Activated naive CD8-positive, alpha-beta T cell treated with anti-CD3 and anti-CD28 coated beads, Interleukin-2, amount 10 ng/mL, durations not matched to agents 7 days and 5 days (primary cell): ENCODE results near the gene ZFP3. TPM values are rescaled to one million over a fixed set of nuclear protein-coding genes. Genes with fewer than 3 reads are reported as not detected.
"Not testable (repeated sequence)": the region's sequence is repeated elsewhere in the genome, so short reads cannot be mapped to it uniquely, and the experiment has no call there.

Source experiments
- ATAC-seq: fragments of 150-1000 bp; cut with Tn5 transposase; one replicate; pipeline ENCODE4 v1.10.0; 2021; ENCODE audit warnings: low read depth, moderate library complexity
- POLR2A ChIA-PET: fragments of 350-600 bp; sonication (Branson Sonifier 250); formaldehyde crosslinking; loops from one replicate; lab custom pipeline; 2021; ENCODE audit warnings: antibody characterized with exemption; lab: Charles Lee
- DNase-seq: peaks from one replicate; pipeline ENCODE4 v3.0.0; 2021
- H3K27ac Mint-ChIP-seq: one replicate; pipeline ENCODE4 v1.8.0; 2022; ENCODE audit warnings: mild to moderate bottlenecking, mixed read lengths
- H3K27me3 Mint-ChIP-seq: one replicate; pipeline ENCODE4 v1.8.0; 2022; ENCODE audit warnings: mild to moderate bottlenecking, moderate library complexity, mixed read lengths
- H3K36me3 Mint-ChIP-seq: one replicate; pipeline ENCODE4 v1.8.0; 2021; ENCODE audit warnings: mild to moderate bottlenecking, mixed read lengths
- H3K4me1 Mint-ChIP-seq: one replicate; pipeline ENCODE4 v1.8.0; 2021; ENCODE audit warnings: mixed read lengths
- H3K4me3 Mint-ChIP-seq: one replicate; pipeline ENCODE4 v1.8.0; 2022; ENCODE audit warnings: mild to moderate bottlenecking, moderate library complexity, mixed read lengths
- H3K9me3 Mint-ChIP-seq: one replicate; pipeline ENCODE4 v1.8.0; 2021; ENCODE audit warnings: mixed read lengths
- total RNA-seq, 2 experiments: library from RNA; stranded (reverse); gene quantifications; one replicate each; pipeline ENCODE4 v1.2.3, GENCODE V29; 2021

ZFP3 gene
- total RNA-seq, 2 experiments from 2014 or later: 7.3 to 8.3 TPM

GRCh38 chr17:5142877-5143276 lies 64.6 kb downstream of the ZFP3 start:
- H3K27ac Mint-ChIP-seq, ATAC-seq, H3K36me3 Mint-ChIP-seq, H3K4me3 Mint-ChIP-seq, DNase-seq, POLR2A ChIA-PET, H3K4me1 Mint-ChIP-seq, H3K9me3 Mint-ChIP-seq: not testable (repeated sequence)
- peaks cover 24% of the 10 kb centered on the region for H3K27me3 Mint-ChIP-seq

Other genes starting within 250 kb of the ZFP3 start
- gene MINK1, start 245.1 kb upstream of the ZFP3 start, total RNA-seq: 100 to 1,000 TPM; 123 to 128 TPM
- 1 to 10 TPM; 1.9 to 3.0 TPM for gene C17orf107, start 178.9 kb upstream of the ZFP3 start, total RNA-seq
- gene CHRNE, start 175.4 kb upstream of the ZFP3 start, total RNA-seq: 1 to 10 TPM in 1 of 2 experiments, under 1 TPM in 1; 0.65 to 1.1 TPM
- not detected for gene GP1BA, start 146.2 kb upstream of the ZFP3 start, total RNA-seq
- 10 to 100 TPM; 67.6 to 78.1 TPM for gene SLC25A11, start 138.4 kb upstream of the ZFP3 start, total RNA-seq
- gene RNF167, start 138.2 kb upstream of the ZFP3 start, total RNA-seq: 100 to 1,000 TPM; 202 TPM
- gene PFN1, start 129.9 kb upstream of the ZFP3 start, total RNA-seq: 1,000 to 10,000 TPM; 1,712 to 1,828 TPM
- 10 to 100 TPM; 31.4 to 32.9 TPM for gene ENO3, start 127.3 kb upstream of the ZFP3 start, total RNA-seq
- gene SPAG7, start 110.7 kb upstream of the ZFP3 start, total RNA-seq: 10 to 100 TPM; 47.1 to 51.9 TPM
- gene CAMTA2, start 90.8 kb upstream of the ZFP3 start, total RNA-seq: 10 to 100 TPM; 62.0 to 67.7 TPM
- under 1 TPM; 0.42 to 0.54 TPM for gene INCA1, start 80.9 kb upstream of the ZFP3 start, total RNA-seq
- gene KIF1C, start 80.5 kb upstream of the ZFP3 start, total RNA-seq: 10 to 100 TPM; 35.5 to 37.3 TPM
- 1 to 10 TPM in 1 of 2 experiments, under 1 TPM in 1; 0.85 to 1.4 TPM for gene SLC52A1, start 43.0 kb upstream of the ZFP3 start, total RNA-seq
- 10 to 100 TPM in 1 of 2 experiments, 1 to 10 TPM in 1; 9.4 to 12.9 TPM for gene ZNF232, start 33.4 kb downstream of the ZFP3 start, total RNA-seq
- gene USP6, start 37.6 kb downstream of the ZFP3 start, total RNA-seq: under 1 TPM; 0.06 to 0.11 TPM
- gene ZNF594, start 113.4 kb downstream of the ZFP3 start, total RNA-seq: 10 to 100 TPM; 17.2 to 17.5 TPM
- under 1 TPM in 1 of 2 experiments, not detected in 1; 0.33 TPM for gene SCIMP, start 156.4 kb downstream of the ZFP3 start, total RNA-seq
- gene RABEP1, start 203.8 kb downstream of the ZFP3 start, total RNA-seq: 10 to 100 TPM; 39.2 to 42.0 TPM